Stomach (tissue), 4 donors: Measurements from ENCODE around the gene EPHA7.

Source experiments
- CTCF ChIP-seq, 7 experiments: fragments of 450-650 bp in 4 of 7; fragments of 200-600 bp in 3 of 7; sonication (generic) in 3 of 7; IDR thresholded peaks; one replicate each; pipeline ENCODE4 v1.5.1; 2016 to 2019; ENCODE audit warnings: antibody characterized with exemption in 7 of 7, control low read depth in 2 of 7, mild to moderate bottlenecking in 1 of 7
- EP300 ChIP-seq: sonication (generic); formaldehyde crosslinking; IDR thresholded peaks from one replicate; pipeline ENCODE4 v1.6.1; 2017; ENCODE audit warnings: antibody characterized with exemption
- POLR2A ChIP-seq, 4 donors: fragments of 450-650 bp; IDR thresholded peaks; one replicate each; pipeline ENCODE4 v1.6.1; 2016; ENCODE audit warnings: antibody characterized with exemption in 4 of 4, control low read depth in 2 of 4, mild to moderate bottlenecking in 1 of 4, moderate library complexity in 1 of 4
- POLR2AphosphoS5 ChIP-seq, 3 donors: sonication (generic); formaldehyde crosslinking; IDR thresholded peaks; one replicate each; pipeline ENCODE4 v1.6.1; 2016; ENCODE audit warnings: antibody characterized with exemption in 3 of 3

DNA sequence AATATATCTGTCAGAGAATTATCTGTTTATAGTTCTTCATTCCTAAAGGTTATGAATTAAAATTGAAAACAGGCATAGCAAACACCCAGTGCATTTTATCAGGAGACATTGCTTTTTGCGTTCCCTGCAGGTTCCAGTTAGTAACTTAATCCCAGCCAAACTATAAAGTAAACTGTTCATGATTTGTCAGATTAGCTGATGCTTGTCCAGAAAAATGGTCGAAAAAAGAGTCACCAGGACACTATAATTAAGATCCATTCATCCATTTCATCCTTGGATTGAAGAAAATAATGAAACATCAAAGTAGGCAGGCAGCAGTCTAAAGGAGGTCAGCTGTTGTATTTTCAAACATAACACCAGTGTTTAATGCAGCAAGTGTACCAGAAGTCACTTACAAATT lies 75.9 kb downstream of the EPHA7 start:
- no peak for TF ChIP-seq POLR2A (IDR thresholded peaks at IDR 0.05)
- TF ChIP-seq CTCF (IDR thresholded peaks at IDR 0.05), result no peak
- no peak for TF ChIP-seq POLR2AphosphoS5 (IDR thresholded peaks at IDR 0.05)
- TF ChIP-seq EP300, result no peak
